Mucosa of gallbladder (tissue), 1 donor: Measurements from ENCODE around the gene OTUD6A. TPM values are rescaled to one million over a fixed set of nuclear protein-coding genes. Genes with fewer than 3 reads are reported as not detected.
A peak's percentile ranks its signal among the peaks of the same experiment; 100 is the strongest.
"Not testable (repeated sequence)": the region's sequence is repeated elsewhere in the genome, so short reads cannot be mapped to it uniquely, and the experiment has no call there.

Experiments
- DNase-seq: peaks from one replicate; pipeline ENCODE4 v3.0.0-alpha.2; 2020; ENCODE audit warnings: low spot score
- total RNA-seq: library from RNA; stranded (reverse); gene quantifications from one replicate; pipeline ENCODE4 v1.2.1, GENCODE V29; 2021
- donor health status: DM: no; HTN: no; CAD: no.

Gene OTUD6A
- total RNA-seq, 1 donor from 2014 or later, result not detected

DNA sequence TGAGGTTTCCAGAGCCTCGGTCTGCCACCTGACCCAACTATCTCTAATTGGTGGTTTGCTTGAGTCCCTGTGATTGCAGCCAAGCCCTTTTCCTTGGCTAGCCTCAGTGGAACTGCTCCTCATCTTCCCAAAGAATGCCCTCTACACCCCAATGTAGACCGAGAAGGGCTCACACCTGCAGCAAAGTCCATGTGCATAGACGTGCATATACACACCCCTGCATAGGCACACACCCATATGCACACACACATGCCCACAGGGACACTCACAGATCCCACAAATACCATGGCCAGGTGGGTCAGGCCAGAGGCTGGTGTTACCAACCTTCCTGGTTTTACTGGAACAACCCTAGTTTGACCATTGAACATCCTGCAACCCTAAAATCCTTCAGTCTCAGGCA, 12.9 kb upstream of the OTUD6A start:
- DNase-seq, result no peak

DNA sequence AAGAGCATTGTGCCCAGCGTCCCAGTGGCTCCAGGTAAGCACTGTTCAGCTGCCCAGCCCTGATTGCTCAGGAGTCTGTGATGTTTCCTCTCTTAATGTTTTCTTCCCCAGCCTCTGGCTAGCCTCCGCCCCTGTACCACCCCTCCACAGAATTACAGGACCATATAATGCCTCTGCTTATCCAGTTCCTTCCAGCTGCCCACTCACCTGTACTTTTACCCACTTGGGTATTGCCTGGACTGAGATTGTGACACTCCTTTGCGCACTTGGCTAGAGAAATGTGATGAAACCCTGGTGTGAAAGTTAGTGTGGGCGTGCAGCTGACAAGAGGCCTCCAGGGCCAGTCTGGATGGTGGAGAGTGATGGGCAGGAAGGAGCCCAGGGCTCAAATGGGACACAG, 12.3 kb upstream of the OTUD6A start, which contains the start of gene AWAT2:
AWAT2 (minus strand) TSS at position 14 of the 400 bp plus-strand sequence; CDS start at position 8, 6 bp downstream.
- DNase-seq, result no peak

DNA sequence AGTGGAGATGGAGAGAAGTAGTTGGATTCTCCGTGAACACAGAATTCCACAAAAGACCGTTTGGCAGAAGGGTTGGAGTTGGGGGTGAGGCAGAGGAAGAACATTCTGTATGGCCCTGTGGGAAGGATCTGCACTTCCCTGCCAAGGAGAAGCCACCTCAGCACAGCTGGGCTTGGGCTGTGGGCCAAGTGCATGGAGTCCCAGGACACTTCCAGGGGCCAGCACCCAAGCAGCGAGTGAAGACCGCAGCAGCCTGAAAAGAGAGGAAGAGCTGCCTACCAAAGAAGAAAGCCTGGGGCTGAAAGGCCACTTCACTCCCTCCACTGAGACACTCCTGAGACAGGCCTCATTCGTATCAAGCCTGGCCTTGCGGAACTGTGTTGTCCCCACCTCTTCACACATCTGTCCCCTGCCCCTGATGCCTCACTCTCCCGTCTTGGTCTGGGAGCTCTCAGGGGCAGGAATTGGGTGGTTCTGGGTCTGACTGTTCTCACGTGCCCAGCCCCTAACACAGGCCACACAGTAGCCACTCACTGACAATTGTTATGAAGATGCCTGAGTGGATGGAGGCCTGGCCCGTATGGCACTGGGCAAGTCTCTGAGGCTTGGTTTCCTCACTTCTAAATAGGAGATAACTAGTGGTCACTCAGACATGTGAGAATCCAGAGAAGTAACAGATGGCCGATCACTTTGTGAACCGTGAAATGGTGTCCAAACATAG, 9.2 kb upstream of the OTUD6A start:
- DNase-seq, result no peak

DNA sequence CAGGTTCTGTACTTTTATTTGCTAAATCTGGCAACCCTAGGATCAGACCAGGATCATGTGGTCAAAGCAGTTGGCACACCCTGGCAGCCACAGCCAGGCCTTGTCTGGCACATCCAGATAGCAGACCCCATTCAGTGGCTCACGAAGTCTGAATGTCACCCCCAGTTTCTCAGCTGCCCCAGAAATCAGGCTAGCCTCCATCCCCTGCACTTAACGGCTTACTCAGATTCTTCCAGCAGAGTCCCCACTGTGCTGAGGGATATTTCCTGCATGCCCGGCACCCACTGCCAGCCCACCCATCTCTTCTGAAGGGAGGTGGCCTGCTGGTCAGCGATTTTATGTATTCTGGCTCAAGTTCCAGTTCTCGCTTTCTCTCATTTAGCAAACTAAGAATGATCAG, 7.9 kb upstream of the OTUD6A start:
- DNase-seq, result no peak

DNA sequence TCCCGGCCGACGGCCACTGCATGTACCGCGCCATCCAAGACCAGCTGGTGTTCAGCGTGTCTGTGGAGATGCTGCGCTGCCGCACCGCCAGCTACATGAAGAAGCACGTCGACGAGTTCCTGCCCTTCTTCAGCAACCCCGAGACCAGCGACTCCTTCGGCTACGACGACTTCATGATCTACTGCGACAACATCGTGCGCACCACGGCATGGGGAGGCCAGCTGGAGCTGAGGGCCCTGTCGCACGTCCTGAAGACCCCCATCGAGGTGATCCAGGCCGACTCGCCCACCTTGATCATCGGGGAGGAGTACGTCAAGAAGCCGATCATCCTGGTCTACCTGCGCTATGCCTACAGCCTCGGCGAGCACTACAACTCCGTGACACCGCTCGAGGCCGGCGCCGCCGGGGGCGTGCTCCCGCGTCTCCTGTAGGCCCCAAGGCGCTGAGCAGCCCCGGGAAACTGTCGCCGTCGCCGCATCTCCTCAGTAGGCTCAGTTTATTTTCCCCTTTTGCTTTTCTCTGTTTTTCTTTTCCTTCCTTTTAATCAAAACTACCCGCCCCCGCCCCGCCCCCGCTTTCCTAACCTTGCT, 799 bp downstream of the OTUD6A start:
- DNase-seq, result no peak

- DNase-seq, result no peak
Measured at GRCh38 chrX:70066646-70067045, 4.4 kb downstream of the OTUD6A start.

DNA sequence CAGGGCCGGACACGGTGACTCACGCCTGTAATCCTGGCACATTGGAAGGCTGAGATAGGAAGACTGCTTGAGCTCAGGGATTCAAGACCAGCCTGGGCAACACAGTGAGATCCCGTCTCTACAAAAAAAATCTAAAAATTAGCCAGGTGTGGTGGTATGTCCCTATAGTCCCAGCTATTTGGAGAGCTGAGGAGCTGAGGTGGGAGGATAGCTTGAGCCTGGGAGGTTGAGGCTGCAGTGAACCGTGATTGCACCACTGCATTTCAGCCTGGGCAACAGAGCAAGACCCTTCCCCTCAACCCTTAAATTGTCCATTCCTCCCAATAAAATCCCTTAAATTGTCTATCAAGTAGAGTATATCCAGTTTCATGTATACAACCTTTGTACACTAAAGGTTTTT, 17.0 kb downstream of the OTUD6A start:
- no peak for DNase-seq

- no peak for DNase-seq
Measured at GRCh38 chrX:70079870-70080269, 17.6 kb downstream of the OTUD6A start.

DNA sequence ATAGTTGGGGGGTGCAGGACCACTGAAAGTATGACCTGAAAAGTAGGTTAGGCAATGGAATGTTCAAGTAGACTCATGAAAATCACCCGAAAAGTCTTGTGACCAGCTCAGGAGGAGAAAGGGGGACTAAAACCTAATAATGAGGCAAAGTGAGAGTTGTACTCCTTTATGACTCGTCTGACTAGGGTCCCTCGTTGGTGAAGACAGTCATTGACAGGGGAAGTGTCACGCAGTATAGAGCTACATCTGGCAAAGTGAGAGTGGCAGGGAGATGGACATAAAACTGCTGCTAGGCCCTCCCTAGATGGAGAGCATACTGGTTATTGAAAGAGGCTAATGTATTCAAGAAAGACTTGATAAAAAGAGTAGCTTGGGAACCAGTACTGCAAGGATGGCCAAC, 20.5 kb downstream of the OTUD6A start:
- no peak for DNase-seq

DNA sequence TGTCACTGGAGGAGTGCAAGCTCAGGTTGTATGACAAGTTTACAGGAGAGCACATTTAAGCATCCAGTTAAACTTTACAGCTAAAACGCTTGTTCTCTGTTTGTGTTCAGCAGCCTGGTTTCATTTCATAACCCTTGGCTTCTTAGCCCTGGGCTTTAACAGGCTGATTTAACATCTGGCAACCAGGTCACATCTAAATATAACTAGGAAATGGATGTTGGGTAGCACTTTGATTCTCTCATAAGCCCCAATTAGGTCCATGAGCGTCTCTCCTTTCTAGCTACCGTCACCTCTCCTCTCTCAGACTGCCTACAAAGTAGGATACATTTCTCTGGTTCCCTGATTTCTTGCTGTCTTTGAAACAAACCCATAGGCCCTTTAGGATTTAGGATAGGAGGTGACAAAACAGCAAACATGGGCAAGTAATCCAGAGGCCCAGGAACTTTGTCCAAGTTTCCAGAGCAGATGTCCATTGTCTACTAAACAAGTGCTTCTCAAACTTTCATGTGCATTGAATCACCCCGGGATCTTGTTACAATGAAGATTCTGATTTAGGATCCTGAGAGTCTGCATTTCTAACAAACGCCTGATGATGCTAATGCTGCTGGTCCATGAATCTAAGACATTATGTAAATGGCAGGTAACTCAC, 22.5 kb downstream of the OTUD6A start:
- no peak for DNase-seq

GRCh38 chrX:70087857-70088630, 25.8 kb downstream of the OTUD6A start:
- DNase-seq, result peak; percentile 26

- DNase-seq, result no peak
Measured at GRCh38 chrX:70088751-70089150, 26.5 kb downstream of the OTUD6A start.

GRCh38 chrX:70089604-70090297, 27.5 kb downstream of the OTUD6A start:
- no peak for DNase-seq

- DNase-seq, result no peak
Measured at GRCh38 chrX:70092247-70092646, 30.0 kb downstream of the OTUD6A start.

- DNase-seq, result no peak
Measured at GRCh38 chrX:70096052-70096451, 33.8 kb downstream of the OTUD6A start.

GRCh38 chrX:70105229-70105628, 43.0 kb downstream of the OTUD6A start:
- DNase-seq, result no peak

DNA sequence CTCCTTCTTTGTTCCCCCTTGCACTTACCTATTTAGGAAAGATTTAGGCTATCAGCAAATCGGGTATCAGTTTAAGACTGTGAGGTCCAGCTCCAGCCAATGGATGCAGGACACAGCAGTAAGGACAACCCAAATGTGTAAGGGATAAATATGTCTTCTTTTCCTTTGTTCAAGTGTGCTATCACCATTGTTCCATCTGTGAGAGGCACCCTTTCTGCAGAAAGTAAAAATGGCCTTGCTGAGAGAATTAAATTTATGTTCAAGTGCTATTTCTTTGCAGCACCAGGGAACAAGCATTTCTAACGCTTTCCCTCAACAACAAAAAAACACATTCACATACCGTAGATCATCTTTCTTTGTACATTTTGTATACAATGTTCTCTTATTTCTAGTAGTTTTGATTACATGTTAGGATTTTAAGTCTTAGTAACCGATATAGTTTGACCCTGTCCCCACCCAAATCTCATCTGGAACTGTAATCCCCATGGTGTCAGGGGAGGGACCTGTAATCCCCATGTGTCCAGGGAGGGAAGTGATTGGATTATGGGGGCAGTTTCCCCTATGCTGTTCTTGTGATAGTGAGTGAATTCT, 49.3 kb downstream of the OTUD6A start:
- not testable (repeated sequence) for DNase-seq
